ENCODE measurements around the gene ASB4.
"Not testable (repeated sequence)": the region's sequence is repeated elsewhere in the genome, so short reads cannot be mapped to it uniquely, and the experiment has no call there.

The ASB4 gene

DNA sequence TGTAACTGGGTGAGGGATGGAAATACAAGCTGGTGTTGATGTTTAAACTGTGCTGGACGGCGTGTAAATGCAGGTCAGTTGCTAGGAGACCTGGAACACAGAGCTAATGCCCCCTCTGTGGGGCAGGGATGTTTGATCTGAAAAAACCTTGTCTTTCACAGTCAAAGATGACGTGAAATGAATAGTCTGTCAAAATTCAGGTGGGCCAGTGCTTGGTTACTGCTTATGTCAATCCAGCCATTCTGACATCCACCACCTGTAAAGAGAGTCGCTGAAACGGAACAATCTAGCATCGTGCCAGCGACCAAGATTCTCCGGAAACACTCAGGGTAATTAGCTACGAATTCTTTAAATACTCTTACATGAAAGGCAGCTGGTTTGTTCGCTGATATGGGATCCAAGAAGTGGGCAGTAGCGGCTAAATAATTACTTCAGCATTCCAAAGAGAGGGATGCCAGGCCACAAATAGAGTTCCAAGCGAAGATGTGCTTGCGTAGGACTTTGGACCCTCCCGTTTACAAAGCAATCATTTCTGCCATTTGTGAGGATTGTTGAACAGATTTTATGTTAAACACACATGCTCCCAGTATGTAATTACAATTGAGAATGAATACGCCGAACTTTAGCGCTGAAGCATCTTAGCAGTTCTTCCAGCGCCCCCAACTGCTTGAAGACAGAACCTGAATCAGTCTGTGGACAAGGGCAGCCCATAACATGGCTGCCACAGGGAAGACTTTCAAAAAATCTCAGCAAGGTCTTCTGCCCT lies 7.3 kb upstream of the ASB4 start:
- no peak for DNase-seq (ENCODE audit: low read depth, low spot score)

DNA sequence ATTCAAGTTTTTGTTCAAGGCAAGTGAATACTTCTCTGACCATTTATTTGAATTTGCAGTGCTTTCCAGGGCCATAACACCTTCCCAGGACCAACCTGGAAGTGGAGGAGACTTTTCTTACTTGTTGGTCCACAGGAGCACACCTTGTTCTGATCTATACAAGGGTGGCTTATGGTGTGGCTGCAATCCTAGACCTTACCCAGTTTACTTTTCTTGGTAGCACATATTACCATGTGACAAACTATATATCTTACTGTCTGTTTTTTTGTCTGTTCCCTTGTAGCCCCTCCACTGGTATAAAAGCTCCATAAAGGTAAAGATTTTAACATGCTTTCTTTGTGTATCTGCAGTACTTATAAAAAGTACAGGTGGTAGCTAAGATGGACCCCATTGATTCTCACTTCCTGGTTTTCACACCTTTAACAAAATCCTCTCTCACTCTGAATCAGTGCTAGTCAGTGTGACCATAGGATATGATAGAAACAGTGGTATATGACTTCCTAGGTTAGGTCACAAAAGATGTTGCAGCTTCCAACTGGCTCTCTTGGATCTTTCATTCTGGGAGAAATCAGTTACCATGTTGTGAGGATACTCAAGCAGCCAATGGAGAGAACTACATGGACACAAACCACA lies 5.6 kb upstream of the ASB4 start:
- no peak for DNase-seq (ENCODE audit: low read depth, low spot score)

DNA sequence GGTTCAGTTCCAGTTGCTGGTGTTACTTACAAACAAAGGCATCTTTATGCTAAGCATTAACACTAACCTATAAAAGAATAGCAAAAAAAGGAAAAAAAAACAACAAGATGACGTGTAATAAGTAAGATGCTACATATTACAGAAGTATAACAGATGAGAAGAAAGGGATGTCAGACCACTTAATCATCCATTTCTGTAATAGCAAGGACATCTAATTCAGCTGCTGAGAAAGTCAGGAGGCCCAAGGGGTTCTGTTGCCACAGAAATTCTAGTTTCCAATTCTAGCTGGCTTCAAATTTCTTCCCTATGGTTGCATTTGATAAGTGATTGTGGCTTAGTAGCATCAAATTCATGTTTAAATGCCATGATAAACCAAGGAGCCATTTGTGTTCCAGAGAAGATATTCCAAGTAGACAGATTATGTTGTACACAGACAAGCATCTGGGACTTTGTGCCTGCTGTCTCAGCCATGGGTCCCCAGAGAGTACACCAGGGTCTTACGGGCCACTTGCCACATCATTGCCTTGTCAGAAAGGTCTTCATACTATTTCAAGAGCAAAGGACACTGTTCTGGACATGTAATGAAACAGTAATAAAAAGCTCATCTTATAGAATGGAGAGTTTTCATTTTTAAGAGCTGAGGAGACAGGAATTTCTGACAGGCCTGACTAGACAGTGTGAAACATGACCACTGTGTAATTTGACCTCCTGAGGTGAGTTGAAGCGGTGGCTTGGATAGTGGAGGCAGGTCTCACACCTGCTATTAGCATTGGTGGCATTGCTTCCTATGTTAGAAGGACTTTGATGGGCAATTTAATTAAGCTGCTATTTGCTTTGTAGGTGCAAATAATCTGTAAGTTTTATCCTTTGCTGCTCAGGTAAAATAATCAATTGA lies 4.2 kb upstream of the ASB4 start:
- DNase-seq (ENCODE audit: low read depth, low spot score), result no peak

DNA sequence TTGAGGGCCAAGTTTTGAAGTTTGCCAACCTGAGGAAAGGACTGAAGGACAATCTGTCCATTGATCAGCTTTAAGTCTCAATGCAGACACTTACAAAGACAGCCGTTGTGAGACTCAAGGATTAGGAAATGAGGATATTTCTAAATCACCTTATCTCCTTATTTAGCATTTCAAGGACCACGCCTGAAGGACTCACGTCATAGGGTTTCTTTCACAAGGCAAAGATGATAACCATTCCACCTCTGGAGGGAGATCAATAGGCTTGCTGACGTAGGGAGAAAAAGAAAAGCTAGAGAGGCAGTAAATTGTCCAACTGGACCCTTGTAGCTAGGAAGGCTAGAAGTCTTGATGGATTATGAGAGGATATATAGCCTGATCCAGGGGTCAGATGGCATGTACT lies 3.3 kb upstream of the ASB4 start:
- no peak for DNase-seq (ENCODE audit: low read depth, low spot score)

DNA sequence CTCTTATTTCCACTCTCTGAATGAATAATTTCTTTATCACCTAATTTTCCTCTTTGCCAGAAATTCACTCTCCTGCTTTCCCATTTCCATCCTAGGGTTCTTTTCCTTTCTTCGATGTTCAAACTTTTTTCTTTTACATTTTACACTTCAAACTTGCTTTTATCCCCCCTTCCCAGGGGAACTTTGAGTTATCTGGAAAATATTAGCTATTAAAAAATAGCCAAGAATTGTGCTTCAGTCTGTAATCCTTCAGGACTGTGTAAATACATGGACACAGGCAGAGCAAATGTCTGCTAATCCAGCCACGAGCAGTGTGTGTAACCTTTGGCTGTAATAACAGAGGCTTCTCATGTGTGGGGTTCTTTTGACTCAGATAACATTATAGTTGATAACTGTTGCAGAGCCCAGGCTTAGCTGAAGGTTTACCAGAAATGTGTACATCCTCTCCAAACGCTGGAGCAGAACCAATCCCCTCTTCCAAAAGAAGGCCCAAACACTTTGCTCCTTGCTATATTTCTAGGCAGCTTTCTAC lies 4.6 kb downstream of the ASB4 start:
- no peak for DNase-seq (ENCODE audit: low read depth, low spot score)

DNA sequence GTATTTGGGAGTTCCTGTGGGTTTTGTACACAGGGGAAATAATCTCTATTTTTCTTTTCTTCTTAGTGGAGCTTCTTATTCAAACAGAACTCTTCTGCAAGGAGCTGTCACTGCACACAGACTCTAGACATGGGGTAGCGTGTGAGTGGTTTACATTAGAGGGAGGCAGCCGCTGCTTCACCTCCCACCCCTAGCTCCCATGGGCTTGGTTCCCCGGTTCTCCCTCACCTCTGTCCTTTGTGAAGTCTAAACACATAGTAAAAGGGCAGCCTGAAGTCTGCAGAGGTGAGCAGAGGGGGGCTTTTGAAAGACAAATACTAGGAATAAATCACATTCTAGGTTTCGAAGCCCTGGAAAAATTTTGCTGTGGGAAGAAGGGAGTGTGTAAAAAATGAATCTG lies 5.5 kb downstream of the ASB4 start:
- no peak for DNase-seq (ENCODE audit: low read depth, low spot score)

DNA sequence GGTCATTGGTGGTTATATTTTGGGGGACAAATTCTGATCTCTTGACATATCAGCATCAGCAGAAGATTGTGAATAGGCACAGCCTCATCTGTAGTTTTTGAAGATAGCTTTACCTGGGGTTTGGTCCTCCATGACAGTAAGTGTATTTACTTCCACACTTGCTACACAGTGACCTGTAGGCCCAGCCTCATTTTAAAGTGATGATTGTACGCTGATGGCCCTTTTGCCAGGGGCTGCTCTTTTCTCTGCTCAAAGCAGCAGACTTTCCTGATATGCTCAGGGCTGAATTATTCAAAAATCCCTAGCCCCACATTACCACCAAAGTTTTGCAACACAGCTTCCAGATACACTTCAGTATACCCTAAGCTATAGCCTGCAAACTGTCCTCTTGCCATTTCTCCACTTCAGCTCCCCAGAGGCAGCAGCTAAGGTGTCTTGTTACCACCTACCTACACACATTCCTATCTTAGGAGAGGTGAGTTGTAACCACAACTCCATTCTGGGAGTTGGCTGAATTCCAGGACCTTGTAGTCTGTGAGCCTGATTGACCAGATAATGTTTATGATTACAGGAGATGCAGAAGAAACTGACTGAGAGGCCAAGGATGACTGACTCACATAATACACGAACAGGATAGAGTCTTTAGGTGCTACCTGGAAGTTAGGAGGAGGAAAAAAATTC lies 6.0 kb downstream of the ASB4 start:
- DNase-seq (ENCODE audit: low read depth, low spot score), result no peak

DNA sequence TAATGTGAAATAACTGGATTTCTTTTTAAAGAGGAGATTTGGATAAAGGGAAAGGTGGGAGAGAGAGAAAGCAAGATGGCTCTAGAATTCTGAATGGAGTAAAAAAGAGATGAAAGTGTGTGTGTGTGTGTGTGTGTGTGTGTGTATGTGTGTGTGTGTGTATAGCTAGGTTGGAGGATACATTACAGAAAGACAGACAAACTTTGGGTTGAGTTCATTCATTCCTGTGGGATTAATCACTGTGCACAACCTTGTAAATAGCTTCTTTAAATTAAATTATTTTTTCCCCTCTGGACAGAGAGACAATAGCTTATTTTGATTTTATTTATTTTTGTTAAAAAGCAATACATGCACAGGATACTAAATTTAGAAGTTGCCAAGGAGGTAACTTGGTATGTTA lies 7.5 kb downstream of the ASB4 start:
- no peak for DNase-seq (ENCODE audit: low read depth, low spot score)

DNA sequence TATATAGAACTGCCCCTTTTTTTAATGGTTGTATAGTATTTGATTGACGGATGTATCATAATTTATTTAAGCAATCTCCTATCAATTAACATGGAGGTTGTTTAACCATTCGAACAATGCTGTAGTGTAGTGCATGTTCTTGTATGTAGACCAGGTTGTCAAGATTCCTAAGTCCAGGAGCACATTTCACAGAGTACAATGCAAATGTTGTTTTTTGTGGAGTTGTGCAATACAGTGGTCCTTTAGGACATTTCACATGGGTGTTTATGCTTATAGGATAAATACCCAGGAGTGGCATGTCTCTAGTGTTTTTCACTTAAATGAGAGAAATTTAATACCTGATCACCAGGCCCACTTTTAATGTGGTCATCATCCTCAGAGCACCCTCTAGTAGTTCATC lies 8.1 kb downstream of the ASB4 start:
- DNase-seq (ENCODE audit: low read depth, low spot score), result no peak

DNA sequence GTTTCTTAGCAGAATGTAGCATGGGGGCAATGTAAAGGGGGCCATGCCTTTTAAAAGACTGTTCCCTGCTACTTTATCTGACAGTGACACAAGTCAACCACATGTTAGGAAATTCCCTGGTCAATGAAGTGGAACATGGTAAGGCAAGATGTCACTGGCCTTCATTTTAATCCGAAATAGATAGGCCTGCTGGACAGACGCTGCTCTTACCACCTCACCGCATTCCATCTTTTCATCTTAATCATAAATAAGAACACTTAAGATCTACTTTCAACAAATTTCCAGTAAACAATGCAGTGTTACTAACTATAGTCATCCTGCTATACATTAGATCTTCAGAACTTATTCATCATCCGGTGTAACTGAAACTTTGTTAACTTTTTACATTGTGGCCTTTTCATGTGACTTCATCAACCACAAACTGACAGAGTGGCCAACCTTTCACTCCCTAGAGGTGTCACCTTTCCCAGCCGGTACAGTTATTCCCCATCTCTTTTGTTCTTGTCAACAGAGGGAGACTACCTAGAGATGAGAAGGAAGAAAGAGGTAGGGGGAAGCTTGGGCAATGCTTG lies 15.6 kb downstream of the ASB4 start:
- DNase-seq (ENCODE audit: low read depth, low spot score), result no peak

DNA sequence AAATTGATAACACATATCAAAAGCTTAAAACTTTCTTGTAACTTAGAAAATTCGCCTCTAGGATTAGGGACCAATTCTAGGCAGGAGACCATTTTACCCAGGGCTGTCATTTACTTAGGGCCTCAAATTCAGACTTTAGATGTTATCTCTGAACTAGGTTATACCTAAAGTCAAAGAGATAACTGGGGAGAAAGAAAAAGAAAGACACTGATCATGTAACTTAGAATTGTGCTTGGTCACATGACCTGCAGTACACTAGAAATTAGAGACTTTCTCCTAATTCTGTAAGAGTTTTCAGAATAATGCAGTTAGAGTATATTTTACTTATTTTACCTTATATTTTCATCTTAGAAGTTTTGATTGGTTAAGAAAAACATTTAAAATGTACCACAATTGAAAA lies 16.7 kb downstream of the ASB4 start:
- DNase-seq (ENCODE audit: low read depth, low spot score), result no peak

DNA sequence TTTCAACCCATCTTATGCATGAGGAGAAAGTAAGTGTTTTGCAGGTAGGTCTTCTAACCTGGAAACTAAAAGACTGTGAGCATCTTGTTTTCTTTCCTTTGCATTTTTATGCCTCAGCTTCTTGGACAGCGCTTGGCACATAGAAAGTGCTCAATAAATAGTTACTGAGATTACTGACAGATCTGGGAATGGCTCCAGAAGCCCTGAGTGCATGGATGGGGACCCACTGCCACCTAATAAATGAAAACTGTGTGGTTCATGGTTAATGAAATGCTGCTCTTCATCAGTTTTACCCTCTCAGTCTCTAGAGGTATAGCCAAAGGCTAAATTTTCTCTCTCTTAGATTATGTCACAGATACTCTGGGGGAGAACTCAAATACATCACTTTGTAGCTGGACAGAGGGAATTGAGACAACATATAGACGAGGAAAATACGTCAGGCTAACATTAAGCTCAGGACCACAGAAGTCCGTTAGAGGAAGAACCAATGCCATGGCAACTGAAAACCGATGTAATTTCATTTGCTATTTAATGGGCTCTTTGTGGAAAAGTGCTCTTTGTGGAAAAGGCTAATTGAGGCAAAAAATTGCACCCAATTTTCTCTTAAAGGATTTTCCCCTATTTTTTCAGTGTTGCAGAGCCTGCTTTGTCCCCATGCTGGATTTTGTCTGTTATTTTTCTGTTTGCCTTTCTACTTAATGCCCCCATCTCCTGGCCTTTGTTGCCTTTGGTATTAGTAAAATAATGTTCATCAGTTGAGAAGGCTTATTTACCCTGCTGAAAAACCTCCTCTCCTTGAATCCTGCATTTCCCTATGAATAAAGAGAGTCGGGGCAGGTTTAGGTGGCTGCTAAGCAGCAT lies 17.8 kb downstream of the ASB4 start:
- DNase-seq (ENCODE audit: low read depth, low spot score), result no peak

DNA sequence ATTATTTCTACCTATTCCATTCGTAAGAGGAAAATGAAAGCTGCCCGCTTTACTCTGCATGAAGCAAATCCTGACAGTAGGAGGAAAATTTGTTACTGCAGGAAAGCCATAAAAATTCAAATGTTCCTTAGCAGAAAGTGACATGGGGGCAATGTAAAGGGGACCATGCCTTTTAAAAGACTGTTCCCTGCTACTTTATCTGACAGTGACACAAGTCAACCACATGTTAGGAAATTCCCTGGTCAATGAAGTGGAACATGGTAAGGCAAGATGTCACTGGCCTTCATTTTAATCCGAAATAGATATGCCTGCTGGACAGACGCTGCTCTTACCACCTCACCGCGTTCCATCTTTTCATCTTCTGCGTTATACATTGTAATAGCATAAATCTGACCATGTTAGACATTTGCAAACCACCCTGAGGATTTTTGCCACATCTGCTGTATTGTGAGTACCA lies 18.4 kb downstream of the ASB4 start:
- not testable (repeated sequence) for DNase-seq (ENCODE audit: low read depth, low spot score)

DNA sequence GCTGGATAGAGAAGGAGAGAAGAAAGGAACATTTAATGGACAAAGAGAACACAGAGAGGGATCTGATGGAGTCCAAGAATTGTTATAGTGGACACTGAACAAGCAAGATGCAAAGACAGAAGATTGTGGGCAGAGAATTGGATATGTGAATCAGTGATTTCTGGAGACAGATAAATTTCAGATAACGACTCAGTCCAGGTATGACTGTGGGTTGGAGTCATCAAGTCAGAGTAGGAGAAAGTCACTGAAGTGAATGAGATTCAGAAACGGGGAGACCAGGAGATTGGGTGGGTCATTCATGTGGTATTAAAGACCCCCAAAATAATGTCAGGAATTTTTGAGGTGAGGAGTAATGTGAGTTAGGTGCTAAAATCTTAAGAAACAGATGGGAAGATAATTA lies 23.0 kb downstream of the ASB4 start:
- DNase-seq (ENCODE audit: low read depth, low spot score), result no peak

DNA sequence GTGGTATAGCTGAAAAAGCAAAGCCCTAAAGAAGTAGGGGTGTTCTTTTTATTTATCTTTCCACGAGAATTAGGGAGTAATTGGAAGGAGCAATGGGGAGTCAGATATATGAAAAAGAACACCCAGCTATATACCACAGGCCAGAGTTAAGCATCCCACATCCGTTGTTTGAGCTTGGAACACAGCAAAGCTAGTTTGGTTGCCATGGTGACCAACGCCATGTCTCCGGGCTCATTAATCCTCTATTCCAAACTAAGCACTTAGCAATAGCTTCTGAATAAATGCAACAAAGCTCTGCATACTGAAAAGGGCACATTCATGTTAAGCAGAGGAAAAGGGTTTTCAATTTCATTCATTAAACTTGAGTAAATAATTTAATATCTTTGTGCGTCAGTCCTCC lies 23.5 kb downstream of the ASB4 start:
- no peak for DNase-seq (ENCODE audit: low read depth, low spot score)

DNA sequence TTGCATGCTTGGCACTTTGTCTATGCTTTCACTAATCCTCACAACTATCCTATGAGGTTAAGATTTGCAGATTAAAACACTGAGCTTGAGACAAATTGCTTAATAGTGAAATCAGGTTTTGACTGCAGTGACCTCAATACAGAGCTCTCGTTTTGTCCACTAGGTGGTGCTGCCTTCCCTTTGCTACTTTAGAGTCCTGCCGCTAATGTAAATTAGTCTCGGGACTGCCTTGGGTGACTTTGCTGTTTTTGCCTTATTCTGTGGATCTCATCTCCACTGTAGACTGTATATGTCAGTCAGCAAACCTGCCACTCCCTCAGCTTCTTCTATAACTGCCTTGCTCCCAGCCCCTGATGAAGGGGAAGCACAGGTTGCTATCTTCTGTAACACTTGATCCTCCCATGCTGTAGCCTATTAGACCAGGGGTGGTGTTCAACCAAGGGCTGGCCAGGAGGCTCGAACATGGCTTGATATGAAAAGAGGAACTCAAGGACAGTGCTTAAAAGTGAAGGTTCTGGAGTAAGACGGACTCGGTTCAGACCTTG lies 26.0 kb downstream of the ASB4 start:
- DNase-seq (ENCODE audit: low read depth, low spot score), result no peak

DNA sequence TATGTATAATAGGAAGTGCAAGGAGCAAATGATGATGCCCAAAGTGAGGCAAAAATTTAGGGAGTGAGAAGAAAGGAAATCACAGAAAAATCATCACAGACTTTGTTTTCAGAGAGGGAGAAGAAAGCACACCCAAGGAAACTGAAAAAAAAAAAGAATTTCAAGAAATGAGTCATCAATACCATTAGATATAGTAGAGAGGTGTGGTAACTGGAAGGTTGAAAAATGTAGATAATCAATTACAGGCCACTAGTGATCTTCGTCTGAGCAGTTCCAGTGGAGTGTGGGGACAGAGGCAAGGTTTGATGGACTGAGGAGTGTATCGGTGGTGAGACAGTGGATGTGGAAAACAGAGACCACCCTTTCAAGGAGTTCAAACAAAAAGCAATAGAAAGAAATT lies 31.7 kb downstream of the ASB4 start:
- no peak for DNase-seq (ENCODE audit: low read depth, low spot score)

DNA sequence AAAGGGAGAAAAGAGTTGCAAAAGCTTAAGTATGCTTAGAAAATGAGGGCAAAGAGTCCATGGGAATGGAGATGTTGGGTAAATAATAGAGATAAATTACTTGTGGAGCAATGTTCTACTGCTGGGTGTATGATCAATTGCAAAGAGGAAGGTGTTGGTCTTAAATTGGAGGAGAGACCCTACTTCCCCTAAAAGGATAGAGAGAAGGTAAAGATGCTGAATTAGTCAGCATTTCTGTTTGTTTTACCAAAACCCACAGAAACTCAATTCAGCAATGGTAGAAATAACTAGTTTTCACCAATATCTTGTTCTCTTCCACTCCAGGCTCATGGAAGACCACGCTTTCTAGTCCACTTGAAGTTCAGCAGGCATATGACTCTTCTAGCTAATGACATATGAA lies 32.1 kb downstream of the ASB4 start:
- no peak for DNase-seq (ENCODE audit: low read depth, low spot score)

DNA sequence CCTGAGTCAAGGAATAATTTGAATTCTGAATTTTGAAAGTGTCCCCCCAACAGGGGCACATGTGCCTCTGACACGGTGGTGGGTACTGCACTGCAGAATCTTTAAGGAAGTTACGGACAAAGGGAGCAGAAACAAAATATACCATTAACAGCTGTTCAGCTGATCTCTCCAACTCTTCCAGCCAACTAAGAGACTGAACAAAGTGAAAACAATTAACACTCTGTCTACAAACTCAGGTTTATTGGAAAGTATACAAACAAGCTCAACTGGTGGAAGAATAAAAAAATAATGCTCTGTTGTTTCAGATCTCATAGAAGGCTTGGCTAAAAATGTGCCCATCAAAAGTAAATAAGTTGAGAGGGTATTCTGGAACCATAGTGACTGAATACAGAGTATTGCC lies 34.4 kb downstream of the ASB4 start:
- no peak for DNase-seq (ENCODE audit: low read depth, low spot score)

DNA sequence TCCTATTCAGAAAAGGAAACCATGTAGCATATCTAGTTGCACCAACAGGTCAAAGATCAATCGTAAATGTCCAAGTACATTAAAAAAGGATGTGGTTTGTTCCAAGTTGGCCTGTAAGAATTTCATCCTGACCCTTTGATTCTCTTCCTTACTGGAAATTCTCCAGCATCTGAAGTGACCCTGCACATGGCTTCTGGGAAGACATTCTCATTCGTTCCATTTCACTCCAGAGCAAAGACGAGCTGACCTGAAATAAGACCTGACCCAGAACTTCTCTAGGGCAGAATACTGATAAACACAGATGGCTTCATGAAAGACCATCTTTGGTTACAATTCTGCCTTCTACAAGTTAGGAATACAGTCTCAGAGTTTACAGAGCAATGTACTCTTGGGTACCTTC lies 39.8 kb downstream of the ASB4 start:
- DNase-seq (ENCODE audit: low read depth, low spot score), result no peak

Data from brain pericyte (primary cell).